CD4-positive, CD25-positive, alpha-beta regulatory T cell (primary cell): ENCODE data around the gene HAPLN3. TPM values are rescaled to one million over a fixed set of nuclear protein-coding genes. Genes with fewer than 3 reads are reported as not detected.

Experiments
- ATAC-seq, 2 donors: fragments of 150-1000 bp; cut with Tn5 transposase; one replicate each; pipeline ENCODE4 v1.10.0; 2021; ENCODE audit warnings: low read depth in 2 of 2, moderate number of reproducible peaks in 2 of 2, moderate library complexity in 1 of 2
- DNase-seq, 3 donors: peaks; one replicate each; pipeline versions ENCODE4 v3.0.0 to v3.0.0-alpha.2; 2012 to 2022; ENCODE audit warnings: mixed read lengths in 1 of 3
- H3K27ac ChIP-seq: one replicate; pipeline ENCODE4 v1.7.0; 2013; ENCODE audit warnings: mild to moderate bottlenecking, low read length; ENCODE audit not compliant: insufficient read depth, poor library complexity, severe bottlenecking
- H3K27me3 ChIP-seq: one replicate; pipeline ENCODE4 v1.7.0; 2013; ENCODE audit warnings: low read length; ENCODE audit not compliant: control insufficient read depth, insufficient read depth
- H3K36me3 ChIP-seq: one replicate; pipeline ENCODE4 v1.7.0; 2013; ENCODE audit warnings: mild to moderate bottlenecking, low read length, moderate library complexity; ENCODE audit not compliant: control insufficient read depth, insufficient read depth
- H3K4me1 ChIP-seq: 2 replicates; pipeline ENCODE4 v1.7.0; 2013; ENCODE audit warnings: mild to moderate bottlenecking, low read length; ENCODE audit not compliant: insufficient read depth, control insufficient read depth, poor library complexity, severe bottlenecking
- H3K4me3 ChIP-seq: one replicate; pipeline ENCODE4 v1.7.0; 2013; ENCODE audit warnings: low read depth, mild to moderate bottlenecking, low read length, moderate library complexity
- H3K9me3 ChIP-seq, 2 experiments: 1 replicate in 1 of 2; 2 replicates in 1 of 2; pipeline ENCODE4 v1.7.0; 2013; ENCODE audit warnings: low read length in 2 of 2, mild to moderate bottlenecking in 1 of 2, moderate library complexity in 1 of 2; ENCODE audit not compliant: control insufficient read depth in 2 of 2
- H3K27ac Mint-ChIP-seq, 3 donors: one replicate each; pipeline ENCODE4 v1.8.0; 2020 to 2022; ENCODE audit warnings: mild to moderate bottlenecking in 3 of 3, mixed read lengths in 3 of 3, moderate library complexity in 2 of 3
- H3K27me3 Mint-ChIP-seq: one replicate; pipeline ENCODE4 v1.8.0; 2022; ENCODE audit warnings: mild to moderate bottlenecking, mixed read lengths
- H3K36me3 Mint-ChIP-seq: one replicate; pipeline ENCODE4 v1.8.0; 2020; ENCODE audit warnings: mixed read lengths
- H3K4me1 Mint-ChIP-seq, 4 donors: one replicate each; pipeline ENCODE4 v1.8.0; 2020 to 2022; ENCODE audit warnings: mixed read lengths in 4 of 4, mild to moderate bottlenecking in 1 of 4
- H3K4me3 Mint-ChIP-seq, 4 donors: one replicate each; pipeline ENCODE4 v1.8.0; 2020 to 2022; ENCODE audit warnings: mild to moderate bottlenecking in 4 of 4, mixed read lengths in 4 of 4, moderate library complexity in 3 of 4
- H3K9me3 Mint-ChIP-seq, 7 donors: one replicate each; pipeline ENCODE4 v1.8.0; 2020 to 2022; ENCODE audit warnings: mixed read lengths in 7 of 7, mild to moderate bottlenecking in 3 of 7, moderate library complexity in 2 of 7
- polyA plus RNA-seq, 4 donors: library from polyadenylated mRNA; unstranded; fragments of 300-500 nt; fragmentation: Illumina TruSeq; gene quantifications; one replicate each; pipeline ENCODE4 v1.2.3, GENCODE V29; 2021
- total RNA-seq: library from RNA; stranded (reverse); gene quantifications from one replicate; pipeline ENCODE4 v1.2.3, GENCODE V29; 2022

The HAPLN3 gene
- total and polyA plus RNA-seq, 5 donors from 2014 or later, result 76.8 to 251 (median 95.5) TPM

GRCh38 chr15:88904257-88904623 is 8.9 kb upstream of the HAPLN3 start:
- no peaks in the 10 kb centered on the region for H3K27me3 Mint-ChIP-seq
- Histone ChIP-seq H3K27ac (peak overlapping the region; percentile 87), H3K27me3 (no peaks in the 10 kb centered on the region), H3K4me3 (peak overlapping the region; percentile 76), H3K4me1 (peaks cover 41% of the 10 kb centered on the region), H3K36me3 (peaks cover 13% of the 10 kb centered on the region), H3K9me3 (no peaks in the 10 kb centered on the region)
- H3K4me1 Mint-ChIP-seq, result peaks cover 0 to 76% (median 47%) of the 10 kb centered on the region in 4 donors
- no peaks in the 10 kb centered on the region for H3K9me3 Mint-ChIP-seq
- H3K4me3 Mint-ChIP-seq, result peak overlapping the region; percentile 37 to 76 (median 68)
- H3K36me3 Mint-ChIP-seq, result peaks cover 40% of the 10 kb centered on the region
- DNase-seq, result no peak
- peak overlapping the region; percentile 97 to 99 (median 97) for H3K27ac Mint-ChIP-seq
- ATAC-seq, result peak in 1 of 2 donors; percentile 0

- H3K4me1 ChIP-seq, result peaks cover 43% of the 10 kb centered on the region
- peak overlapping the region; percentile 87 for H3K27ac ChIP-seq
- no peaks in the 10 kb centered on the region for H3K27me3 ChIP-seq
- peaks cover 8% of the 10 kb centered on the region for H3K36me3 ChIP-seq
- Mint-ChIP-seq H3K9me3 (no peaks in the 10 kb centered on the region), H3K4me3 (peak overlapping the region in 2 of 4 donors; percentile 24 to 73), H3K27ac (peak overlapping the region; percentile 97 to 99 (median 97)), H3K36me3 (peaks cover 35% of the 10 kb centered on the region), H3K27me3 (no peaks in the 10 kb centered on the region), H3K4me1 (peaks cover 0 to 65% (median 45%) of the 10 kb centered on the region in 4 donors)
- no peak overlapping the region for H3K4me3 ChIP-seq
- H3K9me3 ChIP-seq, result no peaks in the 10 kb centered on the region
- no peak for ATAC-seq
- DNase-seq, result no peak
Observed at GRCh38 chr15:88902846-88903245, 7.5 kb upstream of the HAPLN3 start.

GRCh38 chr15:88902221-88902835 is 7.0 kb upstream of the HAPLN3 start:
- peaks cover 8% of the 10 kb centered on the region for H3K36me3 ChIP-seq
- H3K9me3 ChIP-seq, result no peaks in the 10 kb centered on the region
- no peak overlapping the region for H3K4me3 ChIP-seq
- peak overlapping the region; percentile 87 for H3K27ac ChIP-seq
- ATAC-seq, result no peak
- no peaks in the 10 kb centered on the region for H3K27me3 ChIP-seq
- peaks cover 35% of the 10 kb centered on the region for H3K36me3 Mint-ChIP-seq
- no peaks in the 10 kb centered on the region for H3K9me3 Mint-ChIP-seq
- H3K27ac Mint-ChIP-seq, result peak overlapping the region in 2 of 3 donors; percentile 97 to 99
- peaks cover 0 to 70% (median 47%) of the 10 kb centered on the region in 4 donors for H3K4me1 Mint-ChIP-seq
- DNase-seq, result no peak
- H3K4me3 Mint-ChIP-seq, result peak overlapping the region in 1 of 4 donors; percentile 73
- no peaks in the 10 kb centered on the region for H3K27me3 Mint-ChIP-seq
- peaks cover 48% of the 10 kb centered on the region for H3K4me1 ChIP-seq

GRCh38 chr15:88901508-88902220 is 6.3 kb upstream of the HAPLN3 start:
- no peak for ATAC-seq
- peaks cover 55% of the 10 kb centered on the region for H3K4me1 ChIP-seq

GRCh38 chr15:88900982-88901418 is 5.7 kb upstream of the HAPLN3 start:
- Mint-ChIP-seq H3K27me3 (no peaks in the 10 kb centered on the region), H3K4me3 (no peak overlapping the region), H3K9me3 (no peaks in the 10 kb centered on the region), H3K36me3 (peaks cover 23% of the 10 kb centered on the region), H3K27ac (peak overlapping the region; percentile 62 to 99 (median 84)), H3K4me1 (peaks cover 0 to 74% (median 51%) of the 10 kb centered on the region in 4 donors)
- Histone ChIP-seq H3K4me1 (peaks cover 61% of the 10 kb centered on the region), H3K9me3 (no peaks in the 10 kb centered on the region), H3K4me3 (no peak overlapping the region), H3K27me3 (no peaks in the 10 kb centered on the region), H3K27ac (no peak overlapping the region), H3K36me3 (peaks cover 5% of the 10 kb centered on the region)
- DNase-seq, result no peak
- ATAC-seq, result no peak

More at GRCh38 chr15:88901508-88902220, 6.3 kb upstream of the HAPLN3 start:
- Mint-ChIP-seq H3K4me1 (peaks cover 0 to 72% (median 51%) of the 10 kb centered on the region in 4 donors), H3K27ac (peak overlapping the region; percentile 82 to 99 (median 97)), H3K36me3 (peaks cover 30% of the 10 kb centered on the region), H3K9me3 (no peaks in the 10 kb centered on the region), H3K4me3 (peak overlapping the region in 1 of 4 donors; percentile 73), H3K27me3 (no peaks in the 10 kb centered on the region)
- Histone ChIP-seq H3K27me3 (no peaks in the 10 kb centered on the region), H3K4me3 (no peak overlapping the region), H3K27ac (no peak overlapping the region), H3K36me3 (peaks cover 8% of the 10 kb centered on the region), H3K9me3 (no peaks in the 10 kb centered on the region)
- DNase-seq, result no peak

- H3K27me3 ChIP-seq, result no peaks in the 10 kb centered on the region
- Mint-ChIP-seq H3K9me3 (no peaks in the 10 kb centered on the region), H3K27me3 (no peaks in the 10 kb centered on the region), H3K4me3 (no peak overlapping the region), H3K27ac (peak overlapping the region; percentile 62 to 99 (median 84)), H3K36me3 (peaks cover 22% of the 10 kb centered on the region), H3K4me1 (peaks cover 0 to 73% (median 53%) of the 10 kb centered on the region in 4 donors)
- H3K27ac ChIP-seq, result no peak overlapping the region
- H3K9me3 ChIP-seq, result no peaks in the 10 kb centered on the region
- no peak for ATAC-seq
- no peak for DNase-seq
- H3K36me3 ChIP-seq, result peaks cover 5% of the 10 kb centered on the region
- no peak overlapping the region for H3K4me3 ChIP-seq
- peaks cover 63% of the 10 kb centered on the region for H3K4me1 ChIP-seq
Observed at GRCh38 chr15:88900309-88900981, 5.1 kb upstream of the HAPLN3 start.

- peak overlapping the region in 1 of 3 donors; percentile 36 for H3K27ac Mint-ChIP-seq
- peaks cover 54% of the 10 kb centered on the region for H3K4me1 ChIP-seq
Observed at GRCh38 chr15:88899251-88899650, 3.9 kb upstream of the HAPLN3 start.

More at GRCh38 chr15:88899251-88899650, 3.9 kb upstream of the HAPLN3 start:
- Mint-ChIP-seq H3K9me3 (no peaks in the 10 kb centered on the region), H3K36me3 (peaks cover 22% of the 10 kb centered on the region), H3K4me3 (peak overlapping the region in 1 of 4 donors; percentile 25), H3K27me3 (no peaks in the 10 kb centered on the region), H3K4me1 (peaks cover 0 to 64% (median 44%) of the 10 kb centered on the region in 4 donors)
- H3K9me3 ChIP-seq, result no peaks in the 10 kb centered on the region
- no peak overlapping the region for H3K27ac ChIP-seq
- H3K4me3 ChIP-seq, result no peak overlapping the region
- H3K27me3 ChIP-seq, result no peaks in the 10 kb centered on the region
- DNase-seq, result no peak
- no peak for ATAC-seq
- peaks cover 5% of the 10 kb centered on the region for H3K36me3 ChIP-seq
